Endothelial cell of umbilical vein (primary cell): ENCODE measurements around the gene CCDC107. TPM values are rescaled to one million over a fixed set of nuclear protein-coding genes. Genes with fewer than 3 reads are reported as not detected.
"Not testable (repeated sequence)": the region's sequence is repeated elsewhere in the genome, so short reads cannot be mapped to it uniquely, and the experiment has no call there.

Source experiments
- BruUV-seq: library from RNA; stranded (reverse); fragments of 400-500 nt; replicated peaks from 2 replicates; lab custom pipeline; 2021; lab: Mats Ljungman, UMichigan
- CTCF ChIA-PET: fragments of 300-600, 350-600 bp; sonication (Branson Sonifier 250); formaldehyde crosslinking; loops from one replicate; lab custom pipeline; 2021; ENCODE audit warnings: antibody characterized with exemption, inconsistent platforms; lab: Charles Lee
- POLR2A ChIA-PET: fragments of 300-600, 350-600 bp; sonication (Branson Sonifier 250); formaldehyde crosslinking; loops from one replicate; lab custom pipeline; 2021; ENCODE audit warnings: antibody characterized with exemption, inconsistent platforms; lab: Charles Lee
- DNase-seq: peaks from one replicate; pipeline ENCODE4 v3.0.0-alpha.2; 2011; ENCODE audit warnings: low read depth, low spot score
- FAIRE-seq: peaks from 2 replicates; lab custom pipeline; 2011; peaks lifted over from hg19 to GRCh38; lab: Jason Lieb, UNC
- H2AFZ ChIP-seq: 2 replicates; pipeline ENCODE4 v1.6.0; 2012; ENCODE audit warnings: low read depth, low read length, control low read depth, inconsistent platforms
- H3K27ac ChIP-seq: 2 replicates; pipeline ENCODE4 v1.5.1; 2011; ENCODE audit warnings: low read depth, mild to moderate bottlenecking, control low read depth, low read length, moderate library complexity; ENCODE audit not compliant: insufficient read depth
- H3K27me3 ChIP-seq, 2 experiments: 2 replicates each; pipeline versions ENCODE4 v1.6.0 to v1.6.1; 2011; ENCODE audit warnings: low read length in 2 of 2, mixed read lengths in 1 of 2; ENCODE audit not compliant: control insufficient read depth in 2 of 2, insufficient read depth in 2 of 2
- H3K36me3 ChIP-seq, 2 experiments: 2 replicates in 1 of 2; 3 replicates in 1 of 2; pipeline ENCODE4 v1.5.1; 2011; ENCODE audit warnings: low read length in 2 of 2, mild to moderate bottlenecking in 1 of 2, moderate library complexity in 1 of 2; ENCODE audit not compliant: control insufficient read depth in 2 of 2, insufficient read depth in 2 of 2; ENCODE audit errors: extremely low read depth in 1 of 2
- H3K4me1 ChIP-seq: 3 replicates; pipeline ENCODE4 v1.5.1; 2011; ENCODE audit warnings: mild to moderate bottlenecking, low read length; ENCODE audit not compliant: control insufficient read depth, insufficient read depth; ENCODE audit errors: extremely low read depth
- H3K4me2 ChIP-seq: 2 replicates; pipeline ENCODE4 v1.6.1; 2011; ENCODE audit warnings: low read length, control low read depth, mixed read lengths; ENCODE audit not compliant: insufficient read depth
- H3K4me3 ChIP-seq, 3 experiments: fragments of 200-600 bp in 1 of 3; sonication (generic), shearing (Covaris generic) in 1 of 3; replicated peaks in 1 of 3; 2 replicates each; pipeline ENCODE4 v1.5.1; 2011 to 2016; ENCODE audit warnings: control low read depth in 3 of 3, low read length in 3 of 3, mild to moderate bottlenecking in 2 of 3, inconsistent platforms in 1 of 3, low read depth in 1 of 3, moderate library complexity in 1 of 3; ENCODE audit not compliant: insufficient read depth in 1 of 3
- H3K79me2 ChIP-seq: 2 replicates; pipeline ENCODE4 v1.6.0; 2012; ENCODE audit warnings: low read length, inconsistent platforms; ENCODE audit not compliant: control insufficient read depth, insufficient read depth
- H3K9ac ChIP-seq: replicated peaks from 2 replicates; pipeline ENCODE3; 2011; ENCODE audit warnings: low read length, control low read depth; ENCODE audit not compliant: insufficient read depth; ENCODE audit errors: extremely low read depth
- H3K9me1 ChIP-seq: replicated peaks from 3 replicates; pipeline ENCODE4 v1.6.0; 2011; ENCODE audit warnings: mild to moderate bottlenecking, low read length; ENCODE audit not compliant: control insufficient read depth, insufficient read depth; ENCODE audit errors: extremely low read depth
- H3K9me3 ChIP-seq: replicated peaks from 2 replicates; pipeline ENCODE4 v1.5.1; 2012; ENCODE audit warnings: low read length, inconsistent platforms; ENCODE audit not compliant: control insufficient read depth, insufficient read depth
- H4K20me1 ChIP-seq: replicated peaks from 2 replicates; pipeline ENCODE3; 2011; ENCODE audit warnings: mild to moderate bottlenecking, low read length; ENCODE audit not compliant: control insufficient read depth, insufficient read depth; ENCODE audit errors: extremely low read depth
- EZH2 ChIP-seq: IDR thresholded peaks from 2 replicates; pipeline ENCODE4 v1.6.1; 2012; ENCODE audit warnings: borderline replicate concordance, low read depth, mild to moderate bottlenecking, moderate library complexity, low read length, inconsistent platforms; ENCODE audit not compliant: severe bottlenecking
- FOS ChIP-seq: IDR thresholded peaks from 2 replicates; pipeline ENCODE4 v1.6.1; 2011; ENCODE audit warnings: mild to moderate bottlenecking, low read length, moderate library complexity, borderline replicate concordance; ENCODE audit not compliant: insufficient read depth
- GATA2 ChIP-seq: IDR thresholded peaks from 2 replicates; pipeline ENCODE4 v1.7.0; 2011; ENCODE audit warnings: low read depth, mild to moderate bottlenecking, moderate library complexity, mixed read lengths, low read length; ENCODE audit not compliant: insufficient read length, insufficient read depth
- JUN ChIP-seq: IDR thresholded peaks from 2 replicates; pipeline ENCODE4 v1.6.1; 2011; ENCODE audit warnings: borderline replicate concordance, low read depth; ENCODE audit not compliant: insufficient read length, insufficient read depth
- MAX ChIP-seq: IDR thresholded peaks from 2 replicates; pipeline ENCODE4 v1.6.1; 2011; ENCODE audit not compliant: insufficient read depth, insufficient read length
- MYC ChIP-seq: IDR thresholded peaks from one replicate; pipeline ENCODE4 v1.6.1; 2011; ENCODE audit warnings: mild to moderate bottlenecking, low read depth, low read length
- dilution Hi-C: fragments of 300-500 bp; cut with MboI; formaldehyde crosslinking; loops from one replicate; pipeline ENCODE4 v1.15.0; 2019; ENCODE audit warnings: low sequenced_read_pairs; ENCODE audit not compliant: extremely low pct_ligation_motif_present
- intact Hi-C: fragments of 100-400 bp; cut with micrococcal nuclease; formaldehyde crosslinking; loops from one replicate; pipeline ENCODE4 v1.10.0; 2022
- polyA plus RNA-seq, 4 experiments: library from polyadenylated mRNA; depleted of rRNA in 3 of 4; stranded (reverse) in 3 of 4; unstranded in 1 of 4; fragments of >200 nt; gene quantifications; 2 replicates each; pipeline versions ENCODE4 v1.2.1 to v1.2.3, GENCODE V29; 2011 to 2012; ENCODE audit warnings: missing spikeins in 1 of 4
- total RNA-seq: library from RNA; stranded (reverse); gene quantifications from 2 replicates; pipeline ENCODE4 v1.2.3, GENCODE V29; 2021
- TF ChIP-seq, protein P1 (sequence below), 2 donors: IDR thresholded peaks; 1 replicate in 1 of 2; 2 replicates in 1 of 2; pipeline ENCODE4 v1.5.1; 2011; ENCODE audit warnings: low read length in 2 of 2, mild to moderate bottlenecking in 2 of 2, moderate library complexity in 2 of 2, control low read depth in 1 of 2, inconsistent platforms in 1 of 2, low read depth in 1 of 2; ENCODE audit not compliant: insufficient read depth in 1 of 2; ENCODE audit errors: extremely low read depth in 1 of 2

The CCDC107 gene
- total and polyA plus RNA-seq, 2 donors (not counting 3 experiments of a cell fraction or from before 2014, with no cell fraction given): 13.2 to 16.0 TPM

GRCh38 chr9:35609820-35610163 is 48.3 kb upstream of the CCDC107 start:
- BruUV-seq: no TSS peak
- no peak overlapping the region for H3K4me3 ChIP-seq
- H2AFZ ChIP-seq: no peak overlapping the region
- intact Hi-C loops: no loop called here
- DNase-seq (no peak), FAIRE-seq (no peak)
- dilution Hi-C loops: no loop called here
- peaks cover 3 to 7% of the 10 kb centered on the region in 2 experiments for H3K27me3 ChIP-seq
- H3K9ac ChIP-seq: no peak overlapping the region
- H3K9me3 ChIP-seq: no peaks in the 10 kb centered on the region
- H3K4me2 ChIP-seq: no peak overlapping the region
- H3K79me2 ChIP-seq: no peaks in the 10 kb centered on the region
- H3K9me1 ChIP-seq: no peaks in the 10 kb centered on the region
- ChIA-PET POLR2A (no interaction called here), CTCF (interaction anchor here (0.7 kb wide), 1 partner anchor 87 kb away, joined by 3 read pairs; no protein-coding TSS in a partner anchor)
- H4K20me1 ChIP-seq: no peaks in the 10 kb centered on the region
- H3K4me1 ChIP-seq: peaks cover 7% of the 10 kb centered on the region
- no peak overlapping the region for H3K27ac ChIP-seq
- peaks cover 3 to 14% of the 10 kb centered on the region in 2 experiments for H3K36me3 ChIP-seq
- TF ChIP-seq MYC (no peak), FOS (no peak)

DNA sequence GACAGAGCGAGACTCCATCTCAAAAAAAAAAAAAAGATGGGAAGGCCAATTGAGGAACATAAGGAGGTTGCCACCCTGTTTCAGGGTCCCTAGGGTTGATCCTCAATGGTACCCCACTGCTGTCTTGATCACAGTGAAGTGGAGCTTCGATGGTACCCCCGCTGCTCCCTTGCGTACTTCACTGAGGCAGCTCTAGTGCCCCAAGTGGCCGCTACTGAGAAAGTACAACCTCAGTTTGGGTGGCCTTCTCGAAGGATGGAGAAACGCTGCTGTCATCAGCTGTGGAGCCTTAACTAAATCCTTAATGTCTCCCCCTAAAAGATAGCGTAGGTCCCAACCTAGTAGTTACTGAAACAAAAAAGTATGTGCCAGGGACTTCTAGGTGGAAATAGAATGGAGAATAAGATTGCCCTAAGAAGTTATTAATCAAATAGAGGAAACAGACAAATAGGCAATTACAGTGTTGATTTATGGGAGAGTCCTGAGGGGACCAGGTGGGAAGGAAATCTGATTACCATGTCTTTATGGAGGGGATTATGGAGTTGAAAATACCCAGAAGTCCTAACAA is 46.8 kb upstream of the CCDC107 start:
- peaks cover 3 to 14% of the 10 kb centered on the region in 2 experiments for H3K36me3 ChIP-seq
- TF ChIP-seq JUN: no peak
- no peak for TF ChIP-seq FOS
- no peak for TF ChIP-seq MAX
- TF ChIP-seq, protein P1, sequence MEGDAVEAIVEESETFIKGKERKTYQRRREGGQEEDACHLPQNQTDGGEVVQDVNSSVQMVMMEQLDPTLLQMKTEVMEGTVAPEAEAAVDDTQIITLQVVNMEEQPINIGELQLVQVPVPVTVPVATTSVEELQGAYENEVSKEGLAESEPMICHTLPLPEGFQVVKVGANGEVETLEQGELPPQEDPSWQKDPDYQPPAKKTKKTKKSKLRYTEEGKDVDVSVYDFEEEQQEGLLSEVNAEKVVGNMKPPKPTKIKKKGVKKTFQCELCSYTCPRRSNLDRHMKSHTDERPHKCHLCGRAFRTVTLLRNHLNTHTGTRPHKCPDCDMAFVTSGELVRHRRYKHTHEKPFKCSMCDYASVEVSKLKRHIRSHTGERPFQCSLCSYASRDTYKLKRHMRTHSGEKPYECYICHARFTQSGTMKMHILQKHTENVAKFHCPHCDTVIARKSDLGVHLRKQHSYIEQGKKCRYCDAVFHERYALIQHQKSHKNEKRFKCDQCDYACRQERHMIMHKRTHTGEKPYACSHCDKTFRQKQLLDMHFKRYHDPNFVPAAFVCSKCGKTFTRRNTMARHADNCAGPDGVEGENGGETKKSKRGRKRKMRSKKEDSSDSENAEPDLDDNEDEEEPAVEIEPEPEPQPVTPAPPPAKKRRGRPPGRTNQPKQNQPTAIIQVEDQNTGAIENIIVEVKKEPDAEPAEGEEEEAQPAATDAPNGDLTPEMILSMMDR (IDR thresholded peaks at IDR 0.05; ENCODE audit: extremely low read depth in 1 of 2, insufficient read depth in 1 of 2, low read depth in 1 of 2, low read length in 2 of 2): peak; percentile 67 to 80
- no peak for TF ChIP-seq MYC
- TF ChIP-seq EZH2: no peak
- no peak for TF ChIP-seq GATA2
- no peaks in the 10 kb centered on the region for H3K4me1 ChIP-seq
- H4K20me1 ChIP-seq: no peaks in the 10 kb centered on the region
- peak; percentile 83 for FAIRE-seq
- no peaks in the 10 kb centered on the region for H3K9me1 ChIP-seq
- H3K4me3 ChIP-seq: no peak overlapping the region
- H3K4me2 ChIP-seq: no peak overlapping the region
- no peaks in the 10 kb centered on the region for H3K9me3 ChIP-seq
- H3K27ac ChIP-seq: no peak overlapping the region
- ChIA-PET POLR2A (interaction anchor here (0.6 kb wide), 1 partner anchor 438 kb away, joined by 4 read pairs; no protein-coding TSS in a partner anchor), CTCF (interaction anchor here (0.6 to 4.4 kb wide), 19 partner anchors 9 to 497 kb away, joined by 3 to 36 read pairs (median 3); partner anchors contain the start of gene ATOSB)
- peaks cover 17 to 21% of the 10 kb centered on the region in 2 experiments for H3K27me3 ChIP-seq
- H2AFZ ChIP-seq: no peak overlapping the region
- DNase-seq: peak; percentile 37
- no peak overlapping the region for H3K9ac ChIP-seq
- no peaks in the 10 kb centered on the region for H3K79me2 ChIP-seq
- intact Hi-C loops (no loop called here), dilution Hi-C loops (no loop called here)
- BruUV-seq: no TSS peak

DNA sequence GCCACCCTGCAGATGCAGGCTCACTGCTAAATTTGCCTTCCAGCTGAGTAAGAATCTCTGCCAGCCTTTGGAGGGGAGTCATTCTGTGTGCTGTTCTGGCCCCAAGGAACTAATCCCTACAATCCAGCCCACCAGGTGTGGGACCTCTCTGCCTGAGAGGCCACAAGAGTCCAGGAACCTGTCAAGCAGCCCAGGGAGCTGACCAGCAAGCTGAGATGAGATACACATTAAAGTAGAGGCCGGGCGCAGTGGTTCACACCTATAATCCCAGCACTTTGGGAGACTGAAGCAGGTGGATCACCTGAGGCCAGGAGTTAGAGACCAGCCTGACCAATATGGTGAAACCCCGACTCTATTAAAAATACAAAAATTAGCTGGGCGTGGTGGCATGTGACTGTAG is 46.0 kb upstream of the CCDC107 start:
- FAIRE-seq, H3K4me3 ChIP-seq, BruUV-seq, intact Hi-C loops, H3K79me2 ChIP-seq, H3K4me1 ChIP-seq, H3K9ac ChIP-seq, POLR2A ChIA-PET, H4K20me1 ChIP-seq, H3K9me1 ChIP-seq, H2AFZ ChIP-seq, dilution Hi-C loops, H3K4me2 ChIP-seq, H3K27ac ChIP-seq, H3K9me3 ChIP-seq, DNase-seq: not testable (repeated sequence)
- CTCF ChIA-PET: interaction anchor here (1.0 to 4.4 kb wide), 10 partner anchors 8 to 59 kb away, joined by 3 to 36 read pairs (median 7); no protein-coding TSS in a partner anchor
- Histone ChIP-seq H3K36me3 (peaks cover 3 to 14% of the 10 kb centered on the region in 2 experiments), H3K27me3 (peaks cover 24% of the 10 kb centered on the region in 2 experiments)
